Chondrocyte (in vitro differentiated cells): ENCODE data around the gene PARD3B. TPM values are rescaled to one million over a fixed set of nuclear protein-coding genes. Genes with fewer than 3 reads are reported as not detected.

ENCODE experiments used
- DNase-seq: peaks from one replicate; pipeline ENCODE4 v3.0.0; 2021; ENCODE audit warnings: mixed read lengths, low spot score
- H3K27ac Mint-ChIP-seq: one replicate; pipeline ENCODE4 v1.8.0; 2021; ENCODE audit warnings: mild to moderate bottlenecking, moderate library complexity, mixed read lengths; ENCODE audit not compliant: unreplicated experiment
- H3K27me3 Mint-ChIP-seq: 2 replicates; pipeline ENCODE4 v1.8.0; 2021; ENCODE audit warnings: low read depth, mixed read lengths
- H3K36me3 Mint-ChIP-seq: 2 replicates; pipeline ENCODE4 v1.8.0; 2021; ENCODE audit warnings: low read depth, mixed read lengths
- H3K4me1 Mint-ChIP-seq: 2 replicates; pipeline ENCODE4 v1.8.0; 2021; ENCODE audit warnings: low read depth, mild to moderate bottlenecking, mixed read lengths
- H3K4me3 Mint-ChIP-seq: one replicate; pipeline ENCODE4 v1.8.0; 2021; ENCODE audit warnings: mild to moderate bottlenecking, moderate library complexity, mixed read lengths; ENCODE audit not compliant: unreplicated experiment
- H3K9me3 Mint-ChIP-seq: 2 replicates; pipeline ENCODE4 v1.8.0; 2021; ENCODE audit warnings: low read depth, mixed read lengths
- CTCF ChIP-seq: fragments of 200-600 bp; sonication (generic); IDR thresholded peaks from 2 replicates; pipeline ENCODE4 v1.5.0; 2021; ENCODE audit warnings: antibody characterized with exemption, mild to moderate bottlenecking, moderate library complexity
- total RNA-seq: library from RNA; stranded (reverse); gene quantifications from 3 replicates; pipeline ENCODE4 v1.2.1, GENCODE V29; 2021

PARD3B gene
- total RNA-seq, 1 donor from 2014 or later, result 24.9 TPM

GRCh38 chr2:205094031-205094430, 548.8 kb downstream of the PARD3B start:
- H3K4me1 Mint-ChIP-seq, result peaks cover 9% of the 10 kb centered on the region
- TF ChIP-seq CTCF, result no peak
- H3K27me3 Mint-ChIP-seq, result no peaks in the 10 kb centered on the region
- no peaks in the 10 kb centered on the region for H3K9me3 Mint-ChIP-seq
- DNase-seq, result no peak
- H3K36me3 Mint-ChIP-seq, result peaks cover 2% of the 10 kb centered on the region
- no peak overlapping the region for H3K27ac Mint-ChIP-seq
- no peak overlapping the region for H3K4me3 Mint-ChIP-seq

DNA sequence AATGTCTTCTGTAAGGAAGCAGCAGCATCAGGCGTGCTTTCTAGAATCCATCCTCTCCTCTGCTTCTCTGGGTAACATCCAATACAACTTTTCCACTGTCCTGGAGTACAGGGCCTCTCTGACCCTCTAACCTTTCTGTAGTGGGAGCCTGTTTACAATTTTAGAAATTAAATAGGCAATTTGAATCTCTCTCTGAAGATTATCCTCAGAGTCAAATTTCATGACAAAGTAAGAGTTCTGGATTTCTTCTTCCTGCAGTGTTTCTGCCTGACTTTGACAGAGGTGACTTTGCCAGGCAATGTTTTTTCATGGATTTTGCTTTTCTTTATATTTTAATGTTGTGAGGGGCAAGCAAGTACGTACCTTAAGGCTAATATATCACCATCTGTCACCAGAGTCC, 558.4 kb downstream of the PARD3B start:
- Mint-ChIP-seq H3K4me3 (no peak overlapping the region), H3K27ac (no peak overlapping the region), H3K36me3 (peaks cover 3% of the 10 kb centered on the region), H3K4me1 (no peaks in the 10 kb centered on the region), H3K9me3 (peaks cover 3% of the 10 kb centered on the region), H3K27me3 (no peaks in the 10 kb centered on the region)
- DNase-seq, result no peak
- TF ChIP-seq CTCF, result no peak

GRCh38 chr2:205107810-205108209, 562.5 kb downstream of the PARD3B start:
- no peaks in the 10 kb centered on the region for H3K27me3 Mint-ChIP-seq
- no peak overlapping the region for H3K4me3 Mint-ChIP-seq
- no peak overlapping the region for H3K27ac Mint-ChIP-seq
- TF ChIP-seq CTCF, result no peak
- no peak for DNase-seq
- H3K36me3 Mint-ChIP-seq, result peaks cover 8% of the 10 kb centered on the region
- peaks cover 4% of the 10 kb centered on the region for H3K4me1 Mint-ChIP-seq
- H3K9me3 Mint-ChIP-seq, result peaks cover 3% of the 10 kb centered on the region

GRCh38 chr2:205115511-205115910, 570.2 kb downstream of the PARD3B start:
- H3K36me3 Mint-ChIP-seq, result peaks cover 8% of the 10 kb centered on the region
- no peak for TF ChIP-seq CTCF
- no peaks in the 10 kb centered on the region for H3K27me3 Mint-ChIP-seq
- no peaks in the 10 kb centered on the region for H3K9me3 Mint-ChIP-seq
- peaks cover 2% of the 10 kb centered on the region for H3K4me1 Mint-ChIP-seq
- no peak overlapping the region for H3K4me3 Mint-ChIP-seq
- H3K27ac Mint-ChIP-seq, result no peak overlapping the region
- no peak for DNase-seq

DNA sequence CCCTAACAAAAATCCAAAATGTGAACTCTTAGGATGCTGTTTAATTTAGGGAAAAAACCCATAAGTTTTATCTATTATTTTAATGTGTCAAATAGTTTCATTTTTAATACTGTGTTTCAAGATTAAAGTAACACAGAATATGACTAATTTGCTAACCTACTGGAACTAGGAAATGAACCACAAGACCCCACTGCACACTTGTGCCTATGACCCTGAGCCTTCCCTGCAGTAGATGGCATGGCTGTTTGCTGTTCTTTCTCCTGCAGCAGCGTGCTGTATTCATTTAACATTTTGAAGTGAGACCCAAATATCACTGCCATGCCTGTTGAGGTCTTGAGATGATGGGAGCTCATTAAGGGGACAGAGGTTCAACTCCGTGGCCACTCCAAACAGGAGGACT, 571.9 kb downstream of the PARD3B start:
- Mint-ChIP-seq H3K4me1 (no peaks in the 10 kb centered on the region), H3K36me3 (peaks cover 11% of the 10 kb centered on the region), H3K27me3 (no peaks in the 10 kb centered on the region), H3K27ac (no peak overlapping the region), H3K4me3 (no peak overlapping the region), H3K9me3 (no peaks in the 10 kb centered on the region)
- no peak for TF ChIP-seq CTCF
- DNase-seq, result no peak
